Activated CD8-positive, alpha-beta memory T cell treated with anti-CD3 and anti-CD28 coated beads for 36 hours (primary cell): ENCODE results near the gene MIEN1. TPM values are rescaled to one million over a fixed set of nuclear protein-coding genes. Genes with fewer than 3 reads are reported as not detected.

Source experiments
- CTCF ChIA-PET: fragments of 350-600 bp; sonication (Branson Sonifier 250); formaldehyde crosslinking; loops from one replicate; lab custom pipeline; 2021; ENCODE audit warnings: antibody characterized with exemption; lab: Charles Lee
- POLR2A ChIA-PET: fragments of 350-600 bp; sonication (Branson Sonifier 250); formaldehyde crosslinking; loops from one replicate; lab custom pipeline; 2021; ENCODE audit warnings: antibody characterized with exemption; lab: Charles Lee
- total RNA-seq, 2 experiments: library from RNA; stranded (reverse); gene quantifications; one replicate each; pipeline ENCODE4 v1.2.3, GENCODE V29; 2021

The MIEN1 gene
- total RNA-seq, 2 experiments from 2014 or later = 45.2 to 48.1 TPM

DNA sequence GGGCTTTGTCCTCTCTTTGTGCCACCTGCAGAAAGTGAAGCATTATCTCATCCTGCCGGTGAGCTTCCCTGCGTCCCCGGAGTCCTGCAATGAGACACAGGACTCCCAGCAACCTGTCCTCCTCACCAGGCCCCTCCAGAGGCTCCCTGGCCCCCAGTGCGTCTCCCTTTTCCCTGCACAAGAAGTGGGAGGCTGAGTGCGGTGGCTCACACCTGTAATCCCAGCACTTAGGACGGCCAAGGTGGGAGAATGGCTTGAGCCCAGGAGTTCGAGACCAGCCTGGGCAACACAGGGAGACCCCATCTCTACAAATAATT is 15.8 kb upstream of the MIEN1 start:
- CTCF ChIA-PET = interaction anchor here (1.7 kb wide), 1 partner anchor 124 kb away, joined by 4 read pairs; no protein-coding TSS in a partner anchor

GRCh38 chr17:39745335-39746144 is 15.2 kb upstream of the MIEN1 start:
- POLR2A ChIA-PET = no interaction called here

More for the DNA sequence above, 15.8 kb upstream of the MIEN1 start:
- POLR2A ChIA-PET = no interaction called here

DNA sequence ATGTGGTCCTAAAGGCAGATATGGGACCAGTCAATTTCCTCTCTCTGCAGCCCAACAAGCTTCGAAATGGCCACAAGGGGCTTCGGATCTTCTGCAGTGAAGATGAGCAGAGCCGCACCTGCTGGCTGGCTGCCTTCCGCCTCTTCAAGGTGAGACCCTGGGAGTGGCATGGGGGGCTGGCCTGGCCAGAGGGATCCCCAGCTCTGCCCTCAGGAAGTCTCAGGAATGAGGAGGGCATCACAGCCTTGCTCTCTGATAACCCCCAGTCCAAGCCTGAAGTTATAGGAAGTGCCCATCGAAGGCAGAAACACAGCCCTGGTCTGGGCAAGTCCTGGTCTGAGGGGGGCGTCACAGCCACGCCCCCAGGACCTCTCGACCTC is 14.5 kb upstream of the MIEN1 start:
- POLR2A ChIA-PET = no interaction called here
- CTCF ChIA-PET = no interaction called here

More at GRCh38 chr17:39745335-39746144, 15.2 kb upstream of the MIEN1 start:
- CTCF ChIA-PET = no interaction called here

GRCh38 chr17:39744075-39744835 is 13.9 kb upstream of the MIEN1 start:
- ChIA-PET POLR2A (no interaction called here), CTCF (no interaction called here)

DNA sequence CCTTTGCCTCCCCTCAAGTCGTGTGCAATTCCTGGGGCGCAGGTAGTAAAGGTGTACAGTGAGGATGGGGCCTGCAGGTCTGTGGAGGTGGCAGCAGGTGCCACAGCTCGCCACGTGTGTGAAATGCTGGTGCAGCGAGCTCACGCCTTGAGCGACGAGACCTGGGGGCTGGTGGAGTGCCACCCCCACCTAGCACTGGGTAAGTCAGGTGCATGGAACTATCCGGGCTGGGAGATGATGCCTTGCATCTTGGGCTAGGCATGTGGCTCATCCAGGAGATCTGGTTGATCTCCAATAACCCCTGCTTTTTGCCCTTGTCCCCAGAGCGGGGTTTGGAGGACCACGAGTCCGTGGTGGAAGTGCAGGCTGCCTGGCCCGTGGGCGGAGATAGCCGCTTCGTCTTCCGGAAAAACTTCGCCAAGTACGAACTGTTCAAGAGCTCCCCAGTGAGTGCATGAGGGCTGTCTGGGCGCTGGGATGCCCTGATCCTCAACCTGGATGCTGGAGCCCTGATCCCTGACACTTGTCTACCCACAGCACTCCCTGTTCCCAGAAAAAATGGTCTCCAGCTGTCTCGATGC is 12.6 kb upstream of the MIEN1 start:
- CTCF ChIA-PET = no interaction called here

DNA sequence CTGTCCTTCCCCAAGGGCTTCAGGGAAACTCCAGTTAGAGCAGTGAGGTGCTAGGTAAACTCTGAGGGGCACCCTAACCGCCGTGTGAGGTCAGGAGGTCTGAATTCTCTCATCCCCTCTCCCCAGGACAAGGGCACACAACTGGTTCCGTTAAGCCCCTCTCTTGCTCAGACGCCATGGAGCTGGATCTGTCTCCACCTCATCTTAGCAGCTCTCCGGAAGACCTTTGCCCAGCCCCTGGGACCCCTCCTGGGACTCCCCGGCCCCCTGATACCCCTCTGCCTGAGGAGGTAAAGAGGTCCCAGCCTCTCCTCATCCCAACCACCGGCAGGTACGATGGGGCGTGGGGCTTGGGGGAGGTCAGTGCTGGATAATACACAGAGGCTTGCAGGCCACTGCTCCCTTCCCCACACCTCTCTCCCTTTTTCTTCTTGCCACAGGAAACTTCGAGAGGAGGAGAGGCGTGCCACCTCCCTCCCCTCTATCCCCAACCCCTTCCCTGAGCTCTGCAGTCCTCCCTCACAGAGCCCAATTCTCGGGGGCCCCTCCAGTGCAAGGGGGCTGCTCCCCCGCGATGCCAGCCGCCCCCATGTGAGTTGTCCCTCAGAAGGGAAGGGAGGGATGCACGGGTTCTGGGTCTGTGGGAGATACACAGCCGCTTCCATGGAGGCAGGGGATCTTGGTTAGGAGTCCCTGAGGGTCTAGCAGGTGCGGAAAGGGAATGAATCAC is 12.0 kb upstream of the MIEN1 start:
- POLR2A ChIA-PET = no interaction called here
- CTCF ChIA-PET = no interaction called here

More for the DNA sequence above, 12.6 kb upstream of the MIEN1 start:
- POLR2A ChIA-PET = no interaction called here

GRCh38 chr17:39740357-39741111 is 10.2 kb upstream of the MIEN1 start:
- ChIA-PET POLR2A (no interaction called here), CTCF (no interaction called here)

DNA sequence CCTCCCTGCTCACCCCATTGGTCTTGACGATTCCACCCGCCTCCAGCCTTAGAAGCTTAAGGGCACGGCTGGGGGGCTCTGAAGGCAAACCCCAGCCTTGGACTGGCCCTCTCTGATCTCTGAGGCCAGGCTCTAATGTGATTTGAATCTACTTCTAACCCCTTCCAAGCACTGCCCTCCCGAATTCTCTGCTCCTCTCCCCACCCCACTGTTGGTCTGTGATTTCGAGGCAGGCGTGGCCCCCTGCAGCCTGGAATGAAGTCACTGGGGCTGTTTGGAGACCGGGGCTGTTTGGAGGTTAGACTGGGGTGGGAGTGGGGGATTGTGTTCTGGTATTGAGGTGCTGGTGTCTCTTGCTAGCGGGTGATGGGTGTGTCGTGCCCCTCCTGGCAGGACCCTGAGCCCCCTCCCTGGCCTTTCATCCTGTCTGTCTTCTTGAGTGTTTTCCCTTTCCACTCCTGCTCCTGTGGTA is 9.6 kb upstream of the MIEN1 start:
- POLR2A ChIA-PET = no interaction called here
- CTCF ChIA-PET = interaction anchor here (1.5 kb wide), 1 partner anchor 9 kb away, joined by 3 read pairs; the partner anchor contains the start of gene MIEN1

DNA sequence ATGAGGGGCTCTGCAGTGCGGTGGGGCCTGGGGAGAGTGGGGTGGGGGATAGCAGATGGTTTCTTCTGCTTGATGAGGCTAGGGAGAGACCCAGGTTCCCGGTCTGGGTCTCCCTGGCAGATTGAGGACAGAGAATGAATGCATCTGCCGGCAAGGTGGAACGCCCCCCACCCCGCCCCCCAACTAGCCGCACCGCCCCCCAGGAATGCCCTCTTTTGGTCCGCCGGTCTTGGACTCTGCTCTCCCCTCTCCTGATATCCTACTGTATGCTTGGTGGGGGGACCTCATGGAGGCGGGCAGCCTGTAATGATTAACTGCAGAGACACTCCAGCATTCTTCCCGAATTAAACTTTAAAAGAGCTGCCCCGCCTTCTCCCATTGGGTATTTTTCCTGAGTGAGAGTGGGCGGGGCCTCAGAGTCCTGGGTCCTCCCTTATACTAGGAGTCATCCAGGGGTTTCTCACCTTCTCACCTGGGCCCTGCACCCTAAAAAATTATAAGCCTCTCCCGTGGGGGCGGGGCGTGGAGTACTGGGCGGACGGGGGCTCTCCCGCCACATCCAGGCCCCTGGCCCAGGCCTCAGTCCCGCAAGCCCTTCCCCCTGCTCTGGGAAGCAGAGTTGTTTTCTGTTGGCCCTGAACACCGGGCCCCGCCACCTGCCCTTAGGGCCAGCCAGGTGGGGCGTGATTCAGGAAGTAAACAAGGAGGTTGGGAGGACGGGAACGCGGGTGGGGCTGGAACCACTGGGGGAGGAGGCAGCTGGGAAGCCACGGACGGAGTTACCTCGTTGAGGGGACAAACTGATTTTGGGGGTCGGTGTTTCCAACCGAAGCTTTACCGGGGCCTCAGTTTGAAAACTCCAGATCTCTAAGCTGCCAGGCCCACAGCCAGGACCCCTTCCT is 8.9 kb upstream of the MIEN1 start:
- ChIA-PET POLR2A (no interaction called here), CTCF (interaction anchor here (0.6 to 1.5 kb wide), 2 partner anchors 9 to 223 kb away, joined by 3 read pairs; partner anchors contain the start of gene MIEN1)

DNA sequence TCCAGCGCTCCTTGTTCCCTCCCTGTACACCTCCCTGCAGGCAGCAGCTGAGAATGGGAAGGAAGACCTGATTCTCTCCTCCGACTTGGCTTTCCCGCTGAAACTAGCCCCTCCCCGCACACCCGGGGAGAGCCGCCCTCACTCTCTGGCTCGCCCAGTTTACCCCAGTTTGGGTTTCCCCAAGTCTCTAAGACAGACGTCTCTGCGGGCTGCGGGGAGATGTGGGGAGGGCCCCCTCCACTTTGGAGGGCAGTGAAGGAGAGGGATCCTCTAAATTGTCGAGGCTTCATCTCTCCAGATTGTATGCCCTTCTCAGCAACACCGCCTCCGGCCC is 8.2 kb upstream of the MIEN1 start:
- ChIA-PET CTCF (interaction anchor here (0.6 to 1.5 kb wide), 2 partner anchors 8 to 224 kb away, joined by 3 read pairs; partner anchors contain the start of gene MIEN1), POLR2A (no interaction called here)

GRCh38 chr17:39737760-39738567 is 7.6 kb upstream of the MIEN1 start, which contains the start of gene GRB7:
Gene GRB7, plus strand, starts transcription at chr17:39737938. Its CDS starts 4,364 bp downstream, at chr17:39742302.
- POLR2A ChIA-PET = no interaction called here
- CTCF ChIA-PET = interaction anchor here (0.6 kb wide), 1 partner anchor 224 kb away, joined by 3 read pairs; no protein-coding TSS in a partner anchor

GRCh38 chr17:39737206-39737759 is 7.0 kb upstream of the MIEN1 start:
- ChIA-PET CTCF (interaction anchor here (0.6 kb wide), 1 partner anchor 223 kb away, joined by 3 read pairs; no protein-coding TSS in a partner anchor), POLR2A (no interaction called here)

GRCh38 chr17:39736319-39737165 is 6.2 kb upstream of the MIEN1 start:
- ChIA-PET CTCF (interaction anchor here (0.6 kb wide), 1 partner anchor 223 kb away, joined by 3 read pairs; no protein-coding TSS in a partner anchor), POLR2A (no interaction called here)

GRCh38 chr17:39735882-39736281 is 5.5 kb upstream of the MIEN1 start:
- ChIA-PET CTCF (no interaction called here), POLR2A (no interaction called here)

DNA sequence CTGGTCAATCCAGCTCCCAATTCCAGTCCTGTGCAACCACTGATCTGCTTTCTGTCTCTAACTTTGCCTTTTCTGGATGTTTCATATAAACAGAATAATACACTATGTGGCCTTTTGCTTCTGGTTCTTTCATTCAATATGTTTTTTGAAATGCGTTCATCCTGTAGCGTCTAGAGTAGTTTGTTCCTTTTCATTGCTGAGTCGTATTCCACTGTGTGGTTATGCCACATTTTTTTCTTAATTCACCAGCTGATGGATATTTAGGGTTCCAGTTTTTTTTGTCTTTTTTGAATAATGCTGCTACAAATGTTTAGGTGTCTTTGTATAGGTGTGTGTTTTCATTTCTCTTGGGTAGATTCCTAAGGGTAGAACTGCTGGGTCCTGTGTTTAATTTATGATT is 2.3 kb upstream of the MIEN1 start:
- CTCF ChIA-PET = interaction anchor here (1.1 kb wide), 1 partner anchor 60 kb away, joined by 3 read pairs; no protein-coding TSS in a partner anchor

More for the DNA sequence above, 2.3 kb upstream of the MIEN1 start:
- POLR2A ChIA-PET = no interaction called here
